ENCODE measurements around the gene KRTAP5-1. TPM values are rescaled to one million over a fixed set of nuclear protein-coding genes. Genes with fewer than 3 reads are reported as not detected.
"Not testable (repeated sequence)": the region's sequence is repeated elsewhere in the genome, so short reads cannot be mapped to it uniquely, and the experiment has no call there.

Gene KRTAP5-1
- total and polyA plus RNA-seq, 7 experiments from 2014 or later, result not detected

- Histone ChIP-seq H3K4me3 (ENCODE audit: low read length) (no peak overlapping the region), H3K4me1 (ENCODE audit: control insufficient read depth in 2 of 2, insufficient read depth in 2 of 2, low read length in 2 of 2) (no peaks in the 10 kb centered on the region), H3K27me3 (ENCODE audit: control insufficient read depth in 2 of 2, insufficient read depth in 2 of 2, low read length in 2 of 2) (peaks cover 0 to 4% of the 10 kb centered on the region in 2 donors), H3K9me3 (ENCODE audit: control insufficient read depth in 2 of 3, low read length in 3 of 3) (no peaks in the 10 kb centered on the region), H3K27ac (ENCODE audit: low read depth, low read length) (no peak overlapping the region), H3K36me3 (ENCODE audit: control insufficient read depth in 2 of 3, insufficient read depth in 3 of 3, low read length in 3 of 3) (no peaks in the 10 kb centered on the region)
- ChIA-PET POLR2A (no interaction called here), CTCF (no interaction called here)
- Mint-ChIP-seq H3K4me3 (no peak overlapping the region), H3K9me3 (no peaks in the 10 kb centered on the region), H3K36me3 (no peaks in the 10 kb centered on the region), H3K27ac (no peak overlapping the region), H3K4me1 (peaks cover 0 to 3% (median 0%) of the 10 kb centered on the region in 7 donors), H3K27me3 (peaks cover 36 to 54% (median 52%) of the 10 kb centered on the region in 5 donors)
- ATAC-seq, result no peak
- no peak for DNase-seq
- intact Hi-C loops (cut with micrococcal nuclease), result no loop called here
These were observed 19.1 kb upstream of the KRTAP5-1 start for GRCh38 chr11:1604181-1604580.

GRCh38 chr11:1603629-1604028 is 18.5 kb upstream of the KRTAP5-1 start:
- H3K27ac Mint-ChIP-seq, result no peak overlapping the region
- ATAC-seq, result no peak
- Histone ChIP-seq H3K9me3 (ENCODE audit: control insufficient read depth in 2 of 3, low read length in 3 of 3) (no peaks in the 10 kb centered on the region), H3K27me3 (ENCODE audit: control insufficient read depth in 2 of 2, insufficient read depth in 2 of 2, low read length in 2 of 2) (peaks cover 0 to 4% of the 10 kb centered on the region in 2 donors), H3K4me3 (ENCODE audit: low read length) (no peak overlapping the region), H3K36me3 (ENCODE audit: control insufficient read depth in 2 of 3, insufficient read depth in 3 of 3, low read length in 3 of 3) (no peaks in the 10 kb centered on the region), H3K4me1 (ENCODE audit: control insufficient read depth in 2 of 2, insufficient read depth in 2 of 2, low read length in 2 of 2) (no peaks in the 10 kb centered on the region), H3K27ac (ENCODE audit: low read depth, low read length) (no peak overlapping the region)
- ChIA-PET CTCF (no interaction called here), POLR2A (no interaction called here)
- no peaks in the 10 kb centered on the region for H3K9me3 Mint-ChIP-seq
- no peak overlapping the region for H3K4me3 Mint-ChIP-seq
- peaks cover 0 to 3% (median 0%) of the 10 kb centered on the region in 7 donors for H3K4me1 Mint-ChIP-seq
- intact Hi-C loops (cut with micrococcal nuclease), result no loop called here
- H3K27me3 Mint-ChIP-seq, result peaks cover 38 to 57% (median 51%) of the 10 kb centered on the region in 5 donors
- H3K36me3 Mint-ChIP-seq, result no peaks in the 10 kb centered on the region
- DNase-seq, result no peak

GRCh38 chr11:1601663-1602062 is 16.6 kb upstream of the KRTAP5-1 start:
- H3K4me1 Mint-ChIP-seq; POLR2A ChIA-PET; H3K27ac Mint-ChIP-seq; H3K9me3 Mint-ChIP-seq; H3K4me3 Mint-ChIP-seq; H3K36me3 ChIP-seq (ENCODE audit: control insufficient read depth in 2 of 3, insufficient read depth in 3 of 3, low read length in 3 of 3); DNase-seq; H3K4me1 ChIP-seq (ENCODE audit: control insufficient read depth in 2 of 2, insufficient read depth in 2 of 2, low read length in 2 of 2); H3K9me3 ChIP-seq (ENCODE audit: control insufficient read depth in 2 of 3, low read length in 3 of 3); CTCF ChIA-PET; H3K27ac ChIP-seq (ENCODE audit: low read depth, low read length); H3K36me3 Mint-ChIP-seq; intact Hi-C loops (cut with micrococcal nuclease); H3K4me3 ChIP-seq (ENCODE audit: low read length); H3K27me3 ChIP-seq (ENCODE audit: control insufficient read depth in 2 of 2, insufficient read depth in 2 of 2, low read length in 2 of 2); ATAC-seq: not testable (repeated sequence)
- H3K27me3 Mint-ChIP-seq, result peaks cover 44 to 66% (median 57%) of the 10 kb centered on the region in 5 donors

GRCh38 chr11:1600626-1601025 is 15.5 kb upstream of the KRTAP5-1 start:
- Mint-ChIP-seq H3K4me3 (no peak overlapping the region), H3K4me1 (peaks cover under 1 to 8% (median 3%) of the 10 kb centered on the region in 7 donors), H3K27me3 (peaks cover 46 to 70% (median 56%) of the 10 kb centered on the region in 5 donors), H3K27ac (no peak overlapping the region), H3K9me3 (no peaks in the 10 kb centered on the region), H3K36me3 (no peaks in the 10 kb centered on the region)
- Histone ChIP-seq H3K9me3 (ENCODE audit: control insufficient read depth in 2 of 3, low read length in 3 of 3) (no peaks in the 10 kb centered on the region), H3K36me3 (ENCODE audit: control insufficient read depth in 2 of 3, insufficient read depth in 3 of 3, low read length in 3 of 3) (no peaks in the 10 kb centered on the region), H3K4me1 (ENCODE audit: control insufficient read depth in 2 of 2, insufficient read depth in 2 of 2, low read length in 2 of 2) (peaks cover 0 to 4% of the 10 kb centered on the region in 2 donors), H3K27me3 (ENCODE audit: control insufficient read depth in 2 of 2, insufficient read depth in 2 of 2, low read length in 2 of 2) (peaks cover 0 to 4% of the 10 kb centered on the region in 2 donors), H3K27ac (ENCODE audit: low read depth, low read length) (no peak overlapping the region), H3K4me3 (ENCODE audit: low read length) (no peak overlapping the region)
- no peak for DNase-seq
- intact Hi-C loops (cut with micrococcal nuclease), result no loop called here
- ChIA-PET POLR2A (no interaction called here), CTCF (interaction anchor here (0.6 kb wide), 1 partner anchor 28 kb away, joined by 4 read pairs; no protein-coding TSS in a partner anchor)
- ATAC-seq, result no peak

GRCh38 chr11:1598816-1599215 is 13.7 kb upstream of the KRTAP5-1 start:
- no peak overlapping the region for H3K4me3 Mint-ChIP-seq
- Histone ChIP-seq H3K4me3 (ENCODE audit: low read length) (no peak overlapping the region), H3K27me3 (ENCODE audit: control insufficient read depth in 2 of 2, insufficient read depth in 2 of 2, low read length in 2 of 2) (no peaks in the 10 kb centered on the region), H3K9me3 (ENCODE audit: control insufficient read depth in 2 of 3, low read length in 3 of 3) (no peaks in the 10 kb centered on the region), H3K4me1 (ENCODE audit: control insufficient read depth in 2 of 2, insufficient read depth in 2 of 2, low read length in 2 of 2) (peaks cover 0 to 5% of the 10 kb centered on the region in 2 donors), H3K36me3 (ENCODE audit: control insufficient read depth in 2 of 3, insufficient read depth in 3 of 3, low read length in 3 of 3) (no peaks in the 10 kb centered on the region), H3K27ac (ENCODE audit: low read depth, low read length) (no peak overlapping the region)
- H3K36me3 Mint-ChIP-seq, result no peaks in the 10 kb centered on the region
- DNase-seq (no peak), ATAC-seq (no peak)
- CTCF ChIA-PET, result interaction anchor here (0.9 kb wide), 1 partner anchor 24 kb away, joined by 3 read pairs; no protein-coding TSS in a partner anchor
- POLR2A ChIA-PET, result no interaction called here
- H3K4me1 Mint-ChIP-seq, result peaks cover 5 to 14% (median 8%) of the 10 kb centered on the region in 7 donors
- no peak overlapping the region for H3K27ac Mint-ChIP-seq
- intact Hi-C loops (cut with micrococcal nuclease), result no loop called here
- H3K9me3 Mint-ChIP-seq, result no peaks in the 10 kb centered on the region
- peaks cover 46 to 80% (median 57%) of the 10 kb centered on the region in 5 donors for H3K27me3 Mint-ChIP-seq

- H3K36me3 ChIP-seq (ENCODE audit: control insufficient read depth in 2 of 3, insufficient read depth in 3 of 3, low read length in 3 of 3); H3K36me3 Mint-ChIP-seq; POLR2A ChIA-PET; H3K4me3 Mint-ChIP-seq; H3K27ac ChIP-seq (ENCODE audit: low read depth, low read length); H3K9me3 Mint-ChIP-seq; intact Hi-C loops (cut with micrococcal nuclease); ATAC-seq; H3K9me3 ChIP-seq (ENCODE audit: control insufficient read depth in 2 of 3, low read length in 3 of 3); H3K27me3 ChIP-seq (ENCODE audit: control insufficient read depth in 2 of 2, insufficient read depth in 2 of 2, low read length in 2 of 2); H3K4me1 ChIP-seq (ENCODE audit: control insufficient read depth in 2 of 2, insufficient read depth in 2 of 2, low read length in 2 of 2); H3K4me3 ChIP-seq (ENCODE audit: low read length); DNase-seq: not testable (repeated sequence)
- Mint-ChIP-seq H3K4me1 (peaks cover 5 to 14% (median 8%) of the 10 kb centered on the region in 7 donors), H3K27ac (peak overlapping the region in 1 of 9 donors; percentile 28), H3K27me3 (peaks cover 46 to 77% (median 57%) of the 10 kb centered on the region in 5 donors)
- CTCF ChIA-PET, result interaction anchor here (0.6 to 0.9 kb wide), 3 partner anchors 9 to 26 kb away, joined by 3 to 5 read pairs (median 3); partner anchors contain the start of gene DUSP8
These were observed 13.3 kb upstream of the KRTAP5-1 start for GRCh38 chr11:1598406-1598805.

GRCh38 chr11:1597994-1598380 is 12.9 kb upstream of the KRTAP5-1 start, which contains the start of gene KRTAP5-2:
KRTAP5-2 (minus strand) TSS chr11:1598294; CDS start chr11:1598250, 44 bp downstream.
- H3K27me3 Mint-ChIP-seq, result peaks cover 44 to 77% (median 53%) of the 10 kb centered on the region in 5 donors
- H3K9me3 ChIP-seq (ENCODE audit: control insufficient read depth in 2 of 3, low read length in 3 of 3), result no peaks in the 10 kb centered on the region
- no peak within 1 kb of the TSS for H3K27ac ChIP-seq (ENCODE audit: low read depth, low read length)
- H3K9me3 Mint-ChIP-seq, result no peaks in the 10 kb centered on the region
- no peaks in the 10 kb centered on the region for H3K36me3 Mint-ChIP-seq
- H3K36me3 ChIP-seq (ENCODE audit: control insufficient read depth in 2 of 3, insufficient read depth in 3 of 3, low read length in 3 of 3), result no peaks in the 10 kb centered on the region
- ATAC-seq (no peak), DNase-seq (no peak)
- peak within 1 kb of the TSS in 1 of 9 donors; percentile 28 for H3K27ac Mint-ChIP-seq
- CTCF ChIA-PET, result interaction anchor here (0.6 to 0.9 kb wide), 4 partner anchors 9 to 513 kb away, joined by 3 to 5 read pairs (median 4); partner anchors contain the start of gene DUSP8
- H3K4me3 ChIP-seq (ENCODE audit: low read length), result no peak within 1 kb of the TSS
- H3K4me3 Mint-ChIP-seq, result no peak within 1 kb of the TSS
- H3K4me1 Mint-ChIP-seq, result peaks cover 5 to 14% (median 8%) of the 10 kb centered on the region in 7 donors
- POLR2A ChIA-PET, result no interaction called here
- no peaks in the 10 kb centered on the region for H3K27me3 ChIP-seq (ENCODE audit: control insufficient read depth in 2 of 2, insufficient read depth in 2 of 2, low read length in 2 of 2)
- intact Hi-C loops (cut with micrococcal nuclease), result no loop called here
- H3K4me1 ChIP-seq (ENCODE audit: control insufficient read depth in 2 of 2, insufficient read depth in 2 of 2, low read length in 2 of 2), result peaks cover 0 to 5% of the 10 kb centered on the region in 2 donors

Measured in naive thymus-derived CD4-positive, alpha-beta T cell (primary cell).